ACC112 (cell line): Measurements from ENCODE around the gene CEP112.
"Not testable (repeated sequence)": the region's sequence is repeated elsewhere in the genome, so short reads cannot be mapped to it uniquely, and the experiment has no call there.

Experiments used
- H2AFZ ChIP-seq: fragments of 200-600 bp; sonication (generic); one replicate; pipeline ENCODE4 v1.6.0; 2017; ENCODE audit warnings: antibody characterized with exemption, low read length; ENCODE audit not compliant: unreplicated experiment
- H3K27ac ChIP-seq: fragments of 200-600 bp; sonication (generic); 2 replicates; pipeline ENCODE4 v1.5.1; 2014; ENCODE audit warnings: low read depth, mild to moderate bottlenecking, antibody characterized with exemption, low read length, moderate library complexity
- H3K27me3 ChIP-seq: fragments of 200-600 bp; sonication (generic); 2 replicates; pipeline ENCODE4 v1.6.1; 2014; ENCODE audit warnings: mild to moderate bottlenecking, antibody characterized with exemption, low read length, moderate library complexity, mixed read lengths; ENCODE audit not compliant: insufficient read depth
- H3K36me3 ChIP-seq: fragments of 200-600 bp; sonication (generic); 2 replicates; pipeline ENCODE4 v1.6.1; 2016; ENCODE audit warnings: mild to moderate bottlenecking, antibody characterized with exemption, low read length, moderate library complexity, mixed read lengths; ENCODE audit not compliant: insufficient read depth
- H3K4me1 ChIP-seq: fragments of 200-600 bp; sonication (generic); one replicate; pipeline ENCODE4 v1.6.1; 2016; ENCODE audit warnings: low read length, mixed read lengths; ENCODE audit not compliant: insufficient read depth, unreplicated experiment, control insufficient read depth
- H3K4me3 ChIP-seq: fragments of 200-600 bp; sonication (generic); 2 replicates; pipeline ENCODE4 v1.5.1; 2014; ENCODE audit warnings: mild to moderate bottlenecking, low read depth, low read length
- H3K79me2 ChIP-seq: fragments of 200-600 bp; sonication (generic); one replicate; pipeline ENCODE4 v1.6.0; 2016; ENCODE audit warnings: low read length; ENCODE audit not compliant: control insufficient read depth, unreplicated experiment, insufficient read depth

Gene CEP112

GRCh38 chr17:65749479-65749878 is 442.5 kb downstream of the CEP112 start:
- Histone ChIP-seq H3K27ac (peak overlapping the region; percentile 40; the same call in 1 of the 2 replicates), H3K27me3 (no peaks in the 10 kb centered on the region), H3K4me1 (peaks cover 42% of the 10 kb centered on the region), H3K36me3 (no peaks in the 10 kb centered on the region), H2AFZ (no peak overlapping the region), H3K4me3 (no peak overlapping the region), H3K79me2 (no peaks in the 10 kb centered on the region)

GRCh38 chr17:65745241-65745640 is 446.7 kb downstream of the CEP112 start:
- Histone ChIP-seq H3K4me1 (peaks cover 39% of the 10 kb centered on the region), H3K36me3 (no peaks in the 10 kb centered on the region), H3K27ac (0 out of 2 replicates have a peak overlapping the region, but pooled peaks have one; percentile 29), H3K27me3 (no peaks in the 10 kb centered on the region), H3K4me3 (no peak overlapping the region), H2AFZ (peak overlapping the region; percentile 15), H3K79me2 (no peaks in the 10 kb centered on the region)

- Histone ChIP-seq H2AFZ (no peak overlapping the region), H3K4me3 (peak overlapping the region; percentile 68), H3K79me2 (no peaks in the 10 kb centered on the region), H3K4me1 (peaks cover 32% of the 10 kb centered on the region), H3K27ac (peak overlapping the region; percentile 94), H3K27me3 (no peaks in the 10 kb centered on the region), H3K36me3 (no peaks in the 10 kb centered on the region; the same call in 1 of the 2 replicates)
Observed at GRCh38 chr17:65743308-65743655, 448.7 kb downstream of the CEP112 start.

- peaks cover 32% of the 10 kb centered on the region for H3K4me1 ChIP-seq
- peak overlapping the region; percentile 68 for H3K4me3 ChIP-seq
- H3K27me3 ChIP-seq = no peaks in the 10 kb centered on the region
- H3K79me2 ChIP-seq = no peaks in the 10 kb centered on the region
- H2AFZ ChIP-seq = peak overlapping the region; percentile 68
- H3K27ac ChIP-seq = peak overlapping the region; percentile 94
- H3K36me3 ChIP-seq = no peaks in the 10 kb centered on the region; the same call in 1 of the 2 replicates
Observed at GRCh38 chr17:65742403-65743307, 449.3 kb downstream of the CEP112 start.

GRCh38 chr17:65741710-65742109 is 450.2 kb downstream of the CEP112 start:
- Histone ChIP-seq H3K27me3 (no peaks in the 10 kb centered on the region), H3K4me3 (peak overlapping the region; percentile 68; the same call in 1 of the 2 replicates), H3K36me3 (no peaks in the 10 kb centered on the region; the same call in 1 of the 2 replicates), H3K4me1 (peaks cover 32% of the 10 kb centered on the region), H3K79me2 (no peaks in the 10 kb centered on the region), H2AFZ (peak overlapping the region; percentile 68), H3K27ac (peak overlapping the region; percentile 94)

- Histone ChIP-seq H3K36me3 (no peaks in the 10 kb centered on the region; the same call in 1 of the 2 replicates), H3K4me1 (peaks cover 17% of the 10 kb centered on the region), H3K27me3 (no peaks in the 10 kb centered on the region), H3K79me2 (no peaks in the 10 kb centered on the region), H3K4me3 (no peak overlapping the region), H3K27ac (no peak overlapping the region), H2AFZ (no peak overlapping the region)
Observed at GRCh38 chr17:65739034-65739433, 452.9 kb downstream of the CEP112 start.

- peaks cover 8% of the 10 kb centered on the region for H3K4me1 ChIP-seq
- H2AFZ ChIP-seq = no peak overlapping the region
- H3K27me3 ChIP-seq = no peaks in the 10 kb centered on the region
- no peak overlapping the region for H3K27ac ChIP-seq
- H3K4me3 ChIP-seq = no peak overlapping the region
- no peaks in the 10 kb centered on the region for H3K79me2 ChIP-seq
- H3K36me3 ChIP-seq = no peaks in the 10 kb centered on the region; the same call in 1 of the 2 replicates
Observed at GRCh38 chr17:65737451-65737850, 454.5 kb downstream of the CEP112 start.

GRCh38 chr17:65733314-65733713 is 458.6 kb downstream of the CEP112 start:
- Histone ChIP-seq H3K4me3 (no peak overlapping the region), H2AFZ (no peak overlapping the region), H3K27ac (no peak overlapping the region), H3K27me3 (no peaks in the 10 kb centered on the region), H3K36me3 (no peaks in the 10 kb centered on the region; the same call in 1 of the 2 replicates), H3K4me1 (no peaks in the 10 kb centered on the region), H3K79me2 (no peaks in the 10 kb centered on the region)

- not testable (repeated sequence) for H3K36me3 ChIP-seq, H3K27ac ChIP-seq, H3K4me3 ChIP-seq, H3K79me2 ChIP-seq, H2AFZ ChIP-seq, H3K27me3 ChIP-seq, H3K4me1 ChIP-seq
Observed at GRCh38 chr17:65732667-65733066, 459.3 kb downstream of the CEP112 start.

GRCh38 chr17:65730711-65731169 is 461.2 kb downstream of the CEP112 start:
- no peak overlapping the region for H3K4me3 ChIP-seq
- H3K27ac ChIP-seq = no peak overlapping the region
- H3K79me2 ChIP-seq = no peaks in the 10 kb centered on the region
- H3K4me1 ChIP-seq = no peaks in the 10 kb centered on the region
- H3K27me3 ChIP-seq = no peaks in the 10 kb centered on the region
- H2AFZ ChIP-seq = no peak overlapping the region
- no peaks in the 10 kb centered on the region; the same call in 1 of the 2 replicates for H3K36me3 ChIP-seq

GRCh38 chr17:65729207-65729606 is 462.7 kb downstream of the CEP112 start:
- Histone ChIP-seq H2AFZ (no peak overlapping the region), H3K79me2 (no peaks in the 10 kb centered on the region), H3K27me3 (no peaks in the 10 kb centered on the region), H3K4me1 (no peaks in the 10 kb centered on the region), H3K4me3 (no peak overlapping the region), H3K36me3 (no peaks in the 10 kb centered on the region; the same call in 1 of the 2 replicates), H3K27ac (no peak overlapping the region)
